Ishikawa (cell line): Measurements from ENCODE around the gene TRAPPC1.

Source experiments
- CREB1 ChIP-seq: IDR thresholded peaks from 2 replicates; pipeline ENCODE4 v1.6.1; 2012; ENCODE audit warnings: low read depth
- EP300 ChIP-seq: IDR thresholded peaks from 2 replicates; pipeline ENCODE4 v1.6.1; 2012; ENCODE audit warnings: borderline replicate concordance
- MAX ChIP-seq: IDR thresholded peaks from 2 replicates; pipeline ENCODE4 v1.6.1; 2012
- NFIC ChIP-seq: IDR thresholded peaks from 2 replicates; pipeline ENCODE4 v1.6.1; 2012
- RAD21 ChIP-seq: IDR thresholded peaks from 2 replicates; pipeline ENCODE4 v1.6.1; 2012; ENCODE audit warnings: low read depth
- REST ChIP-seq: IDR thresholded peaks from 2 replicates; pipeline ENCODE4 v1.6.1; 2012; ENCODE audit warnings: low read depth, mild to moderate bottlenecking
- TAF1 ChIP-seq: IDR thresholded peaks from 2 replicates; pipeline ENCODE4 v1.6.1; 2012; ENCODE audit warnings: low read depth, mild to moderate bottlenecking
- TCF12 ChIP-seq: IDR thresholded peaks from 2 replicates; pipeline ENCODE4 v1.6.1; 2012; ENCODE audit warnings: low read depth
- TEAD4 ChIP-seq: IDR thresholded peaks from 2 replicates; pipeline ENCODE4 v1.6.1; 2012
- ZBTB7A ChIP-seq: IDR thresholded peaks from 2 replicates; pipeline ENCODE4 v1.6.1; 2012; ENCODE audit warnings: low read depth

- TF ChIP-seq CREB1: no peak
- no peak for TF ChIP-seq RAD21
- no peak for TF ChIP-seq REST
- no peak for TF ChIP-seq TAF1
- no peak for TF ChIP-seq NFIC
- no peak for TF ChIP-seq TCF12
- TF ChIP-seq TEAD4: no peak
- TF ChIP-seq MAX: no peak
- TF ChIP-seq EP300: no peak
- TF ChIP-seq ZBTB7A: no peak
These were observed 45.3 kb upstream of the TRAPPC1 start for GRCh38 chr17:7977039-7977438.
